Measurements from ENCODE around the gene MAGED4.
"Not testable (repeated sequence)": the region's sequence is repeated elsewhere in the genome, so short reads cannot be mapped to it uniquely, and the experiment has no call there.

DNA sequence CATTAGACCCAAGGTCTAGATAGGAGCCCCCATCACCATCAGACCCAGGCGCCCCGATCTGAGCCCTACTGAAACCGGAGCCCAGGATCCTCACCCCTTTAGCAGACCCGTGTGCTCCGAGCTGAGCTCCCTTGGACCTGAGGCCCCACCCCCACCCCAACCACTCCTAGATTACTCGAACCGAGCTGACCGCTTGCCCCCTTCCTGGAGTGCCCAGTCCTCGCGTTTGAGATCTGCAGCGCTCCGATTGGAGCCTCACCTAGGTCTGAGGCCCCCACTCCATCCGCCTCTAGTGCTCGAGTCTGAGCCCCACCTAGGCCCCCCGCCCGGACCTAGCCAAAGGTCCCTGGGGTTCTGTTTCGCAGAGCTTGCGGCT, 378 bp downstream of the MAGED4 start:
- TF ChIP-seq EZH2 (IDR thresholded peaks at IDR 0.05; ENCODE audit: insufficient read depth, poor library complexity, severe bottlenecking); EZH2phosphoT487 (IDR thresholded peaks at IDR 0.05; ENCODE audit: insufficient read depth, low read depth): not testable (repeated sequence)
